NT2/D1 (cell line): ENCODE measurements around the gene KCNJ9.

ENCODE experiments used
- SUZ12 ChIP-seq: IDR thresholded peaks from 2 replicates; pipeline ENCODE4 v1.6.1; 2011; ENCODE audit not compliant: insufficient read length, insufficient read depth; ENCODE audit errors: extremely low read depth
- YY1 ChIP-seq: IDR thresholded peaks from 2 replicates; pipeline ENCODE4 v1.6.1; 2011; ENCODE audit not compliant: insufficient read length, insufficient read depth
- ZNF274 ChIP-seq: IDR thresholded peaks from 2 replicates; pipeline ENCODE4 v1.6.1; 2011; ENCODE audit warnings: mild to moderate bottlenecking, low read depth, low read length

- TF ChIP-seq SUZ12 (no peak), ZNF274 (no peak), YY1 (no peak)
These were observed 8.5 kb downstream of the KCNJ9 start for GRCh38 chr1:160089883-160090282.
